Endothelial cell of hepatic sinusoid (primary cell): ENCODE measurements around the gene RRBP1.

ENCODE experiments used
- in situ Hi-C: cut with HindIII; loops from 2 replicates; pipeline ENCODE4 v1.10.0; 2017; ENCODE audit warnings: low sequenced_read_pairs

Gene RRBP1

GRCh38 chr20:17682103-17682888 is at the start of gene RRBP1:
TSS of gene RRBP1 (minus strand) at chr20:17682242. CDS start at chr20:17660507, 21,735 bp downstream.
- in situ Hi-C loops = no loop called here

- in situ Hi-C loops = loop anchor here (5.0 kb wide), 1 partner anchor 79 kb away; no protein-coding TSS in a partner anchor
Observed at GRCh38 chr20:17731233-17731632, 49.2 kb upstream of the RRBP1 start.

GRCh38 chr20:17730071-17730470 is 48.0 kb upstream of the RRBP1 start:
- in situ Hi-C loops = loop anchor here (5.0 kb wide), 1 partner anchor 78 kb away; no protein-coding TSS in a partner anchor

GRCh38 chr20:17728074-17728473 is 46.0 kb upstream of the RRBP1 start:
- in situ Hi-C loops = no loop called here

- in situ Hi-C loops = no loop called here
Observed at GRCh38 chr20:17727351-17727750, 45.3 kb upstream of the RRBP1 start.

GRCh38 chr20:17726902-17727301 is 44.9 kb upstream of the RRBP1 start:
- in situ Hi-C loops = no loop called here

GRCh38 chr20:17725094-17725835 is 43.2 kb upstream of the RRBP1 start:
- in situ Hi-C loops = no loop called here

- in situ Hi-C loops = no loop called here
Observed at GRCh38 chr20:17723301-17723691, 41.3 kb upstream of the RRBP1 start.

- in situ Hi-C loops = no loop called here
Observed at GRCh38 chr20:17722493-17723300, 40.7 kb upstream of the RRBP1 start.

- in situ Hi-C loops = no loop called here
Observed at GRCh38 chr20:17721802-17722486, 39.9 kb upstream of the RRBP1 start.

GRCh38 chr20:17720755-17721154 is 38.7 kb upstream of the RRBP1 start:
- in situ Hi-C loops = no loop called here

- in situ Hi-C loops = no loop called here
Observed at GRCh38 chr20:17716331-17716730, 34.3 kb upstream of the RRBP1 start.

- in situ Hi-C loops = no loop called here
Observed at GRCh38 chr20:17715075-17715474, 33.0 kb upstream of the RRBP1 start.

GRCh38 chr20:17714597-17714996 is 32.6 kb upstream of the RRBP1 start:
- in situ Hi-C loops = no loop called here

- in situ Hi-C loops = no loop called here
Observed at GRCh38 chr20:17712708-17713107, 30.7 kb upstream of the RRBP1 start.

- in situ Hi-C loops = no loop called here
Observed at GRCh38 chr20:17712201-17712600, 30.2 kb upstream of the RRBP1 start.

- in situ Hi-C loops = no loop called here
Observed at GRCh38 chr20:17711267-17711627, 29.2 kb upstream of the RRBP1 start.

GRCh38 chr20:17710379-17711266 is 28.6 kb upstream of the RRBP1 start:
- in situ Hi-C loops = no loop called here

GRCh38 chr20:17709361-17710293 is 27.6 kb upstream of the RRBP1 start:
- in situ Hi-C loops = loop anchor here (5.0 kb wide), 1 partner anchor 58 kb away; no protein-coding TSS in a partner anchor
